ENCODE results near the gene FAM236D.
"Not testable (repeated sequence)": the region's sequence is repeated elsewhere in the genome, so short reads cannot be mapped to it uniquely, and the experiment has no call there.

FAM236D gene

GRCh38 chrX:72808110-72808509 is at the start of gene FAM236D:
FAM236D (minus strand) TSS chrX:72808210; CDS start chrX:72808110, 100 bp downstream.
- not testable (repeated sequence) for DNase-seq

- DNase-seq: not testable (repeated sequence)
Measured at GRCh38 chrX:72837532-72837931, 29.5 kb upstream of the FAM236D start.

- not testable (repeated sequence) for DNase-seq
Measured at GRCh38 chrX:72830701-72831100, 22.7 kb upstream of the FAM236D start.

GRCh38 chrX:72790390-72790789 is 17.6 kb downstream of the FAM236D start:
- not testable (repeated sequence) for DNase-seq

- DNase-seq: not testable (repeated sequence)
Measured at GRCh38 chrX:72788142-72788541, 19.9 kb downstream of the FAM236D start.

GRCh38 chrX:72783964-72784363 is 24.0 kb downstream of the FAM236D start:
- not testable (repeated sequence) for DNase-seq

- not testable (repeated sequence) for DNase-seq
Measured at GRCh38 chrX:72783365-72783936, 24.6 kb downstream of the FAM236D start.

- not testable (repeated sequence) for DNase-seq
Measured at GRCh38 chrX:72782560-72782959, 25.4 kb downstream of the FAM236D start, which contains the start of gene FAM236B. FAM236B (minus strand) TSS chrX:72782660; CDS start chrX:72782560, 100 bp downstream.

- DNase-seq: not testable (repeated sequence)
Measured at GRCh38 chrX:72778146-72778545, 29.9 kb downstream of the FAM236D start.

GRCh38 chrX:72777467-72777790 is 30.6 kb downstream of the FAM236D start:
- not testable (repeated sequence) for DNase-seq

GRCh38 chrX:72776653-72777466 is 31.1 kb downstream of the FAM236D start, which contains the start of gene DMRTC1B:
DMRTC1B (plus strand) TSS chrX:72776890; CDS start chrX:72845136, 68,246 bp downstream.
- not testable (repeated sequence) for DNase-seq

- DNase-seq: not testable (repeated sequence)
Measured at GRCh38 chrX:72760454-72760853, 47.6 kb downstream of the FAM236D start.
